ENCODE data around the gene SOX2. TPM values are rescaled to one million over a fixed set of nuclear protein-coding genes. Genes with fewer than 3 reads are reported as not detected.

Gene SOX2
- total RNA-seq, 1 donor from 2014 or later = 1.4 TPM

DNA sequence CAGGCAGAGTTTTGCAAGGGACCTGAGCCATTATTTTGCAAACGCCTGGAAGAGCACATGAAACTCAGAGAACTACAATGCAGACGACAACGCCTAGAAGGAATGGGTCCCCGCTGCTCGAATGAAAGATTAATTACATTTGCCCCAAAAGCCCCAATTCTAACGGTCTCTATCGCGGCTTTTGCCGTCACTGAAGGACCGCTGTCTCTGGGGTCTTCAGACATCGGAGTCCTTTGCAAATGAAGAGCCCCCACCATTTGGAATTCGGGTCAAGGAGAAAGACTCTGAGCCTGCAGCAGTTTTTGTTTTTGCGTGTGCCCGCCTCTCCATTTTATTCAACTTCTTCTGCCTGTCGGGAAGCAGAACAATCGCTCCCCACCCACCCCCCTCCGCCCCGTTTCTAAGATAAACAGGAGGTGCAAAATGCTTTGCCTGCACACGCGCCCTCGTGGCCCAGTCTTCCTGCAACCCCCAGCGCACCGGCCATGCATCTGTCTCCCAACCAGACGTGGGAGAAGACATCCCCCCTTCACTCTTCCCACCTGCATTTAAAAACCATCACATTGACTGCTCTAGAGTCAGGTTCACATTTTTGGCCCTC lies 13.5 kb downstream of the SOX2 start:
- peak overlapping the region; percentile 87 for H3K4me3 Mint-ChIP-seq (ENCODE audit: unreplicated experiment)
- H3K36me3 Mint-ChIP-seq (ENCODE audit: low read depth, unreplicated experiment) = peaks cover 3% of the 10 kb centered on the region
- H3K9me3 Mint-ChIP-seq (ENCODE audit: unreplicated experiment) = no peaks in the 10 kb centered on the region
- H3K27me3 Mint-ChIP-seq (ENCODE audit: unreplicated experiment) = peaks cover 33% of the 10 kb centered on the region
- peaks cover 24% of the 10 kb centered on the region for H3K4me1 Mint-ChIP-seq (ENCODE audit: unreplicated experiment)
- TF ChIP-seq, protein P1, sequence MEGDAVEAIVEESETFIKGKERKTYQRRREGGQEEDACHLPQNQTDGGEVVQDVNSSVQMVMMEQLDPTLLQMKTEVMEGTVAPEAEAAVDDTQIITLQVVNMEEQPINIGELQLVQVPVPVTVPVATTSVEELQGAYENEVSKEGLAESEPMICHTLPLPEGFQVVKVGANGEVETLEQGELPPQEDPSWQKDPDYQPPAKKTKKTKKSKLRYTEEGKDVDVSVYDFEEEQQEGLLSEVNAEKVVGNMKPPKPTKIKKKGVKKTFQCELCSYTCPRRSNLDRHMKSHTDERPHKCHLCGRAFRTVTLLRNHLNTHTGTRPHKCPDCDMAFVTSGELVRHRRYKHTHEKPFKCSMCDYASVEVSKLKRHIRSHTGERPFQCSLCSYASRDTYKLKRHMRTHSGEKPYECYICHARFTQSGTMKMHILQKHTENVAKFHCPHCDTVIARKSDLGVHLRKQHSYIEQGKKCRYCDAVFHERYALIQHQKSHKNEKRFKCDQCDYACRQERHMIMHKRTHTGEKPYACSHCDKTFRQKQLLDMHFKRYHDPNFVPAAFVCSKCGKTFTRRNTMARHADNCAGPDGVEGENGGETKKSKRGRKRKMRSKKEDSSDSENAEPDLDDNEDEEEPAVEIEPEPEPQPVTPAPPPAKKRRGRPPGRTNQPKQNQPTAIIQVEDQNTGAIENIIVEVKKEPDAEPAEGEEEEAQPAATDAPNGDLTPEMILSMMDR (IDR thresholded peaks at IDR 0.05; ENCODE audit: unreplicated experiment) = no peak
- DNase-seq (ENCODE audit: low spot score) = no peak
- H3K27ac Mint-ChIP-seq (ENCODE audit: unreplicated experiment) = no peak overlapping the region

DNA sequence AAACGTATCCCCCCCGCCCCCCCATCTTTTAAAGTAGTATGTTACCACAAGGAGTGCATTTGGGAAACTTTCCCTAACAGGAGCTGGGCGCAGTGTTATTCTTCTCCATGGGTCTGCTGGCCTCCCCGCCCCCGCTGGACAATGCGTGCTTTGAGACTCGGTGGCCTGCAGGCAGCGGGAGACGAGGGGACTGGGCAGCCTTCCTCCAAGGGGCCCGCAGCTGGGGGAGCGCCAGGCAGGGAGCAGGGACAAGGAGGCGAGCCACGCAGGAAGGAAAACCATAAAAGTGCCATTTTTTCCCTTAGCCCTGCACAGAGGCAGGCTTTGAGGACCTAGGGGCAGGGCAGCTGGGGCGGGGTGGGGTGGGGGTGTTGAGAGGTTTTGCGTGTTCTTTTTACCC lies 14.1 kb downstream of the SOX2 start:
- H3K4me3 Mint-ChIP-seq (ENCODE audit: unreplicated experiment) = no peak overlapping the region
- no peak for DNase-seq (ENCODE audit: low spot score)

DNA sequence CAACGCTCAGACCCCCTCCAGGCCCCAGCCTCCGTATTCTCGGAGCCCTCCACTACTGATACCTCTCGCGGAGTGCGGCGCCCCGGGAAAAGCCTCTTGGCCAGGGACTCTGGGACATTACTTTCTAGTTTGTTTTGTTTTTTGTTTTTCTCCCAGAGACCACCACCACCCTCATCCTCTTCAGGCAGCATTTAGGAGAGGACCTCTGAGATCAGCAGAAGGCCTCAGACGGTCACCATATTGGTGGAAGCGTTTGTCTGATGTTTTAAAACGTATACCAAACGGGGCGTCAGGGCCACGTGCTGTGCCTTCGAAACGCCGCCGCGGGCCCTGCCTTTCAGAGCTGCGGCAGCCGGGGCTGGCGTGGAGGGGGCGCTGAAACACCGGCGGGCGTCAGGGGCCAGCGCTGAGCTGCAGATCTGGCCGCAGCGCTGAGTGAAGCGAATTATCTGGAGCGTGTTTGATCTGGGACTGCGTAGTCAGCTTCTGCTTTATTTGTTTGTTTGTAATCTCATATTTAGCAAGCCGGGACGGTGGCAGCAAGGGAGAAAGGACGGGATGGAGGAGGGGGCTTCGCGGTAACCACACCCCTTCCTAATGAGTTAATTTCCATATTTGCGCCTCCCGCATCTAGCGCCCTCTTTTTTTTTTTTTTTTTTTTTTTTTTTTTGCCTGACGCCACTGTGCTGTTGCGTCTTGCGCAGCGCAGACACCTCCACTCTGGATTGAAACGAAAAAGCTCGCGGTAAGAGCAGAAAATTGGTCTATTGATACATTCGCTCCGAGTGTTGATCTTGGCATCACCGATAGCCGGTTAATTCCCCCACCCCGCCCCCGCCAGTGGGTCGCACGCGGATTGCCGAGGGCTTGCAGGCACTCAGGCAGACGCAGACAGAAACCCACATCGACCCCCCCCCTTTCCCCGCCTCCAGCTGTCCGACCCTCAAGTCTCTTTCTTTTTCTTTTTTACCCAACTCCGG lies 14.9 kb downstream of the SOX2 start:
- Mint-ChIP-seq H3K36me3 (ENCODE audit: low read depth, unreplicated experiment) (peaks cover 3% of the 10 kb centered on the region), H3K27ac (ENCODE audit: unreplicated experiment) (peak overlapping the region; percentile 72), H3K4me3 (ENCODE audit: unreplicated experiment) (peak overlapping the region; percentile 85), H3K9me3 (ENCODE audit: unreplicated experiment) (no peaks in the 10 kb centered on the region), H3K27me3 (ENCODE audit: unreplicated experiment) (peaks cover 33% of the 10 kb centered on the region), H3K4me1 (ENCODE audit: unreplicated experiment) (peaks cover 24% of the 10 kb centered on the region)
- TF ChIP-seq, protein P1 (IDR thresholded peaks at IDR 0.05; ENCODE audit: unreplicated experiment) = no peak
- DNase-seq (ENCODE audit: low spot score) = peak; percentile 69

More for the DNA sequence above, 14.1 kb downstream of the SOX2 start:
- peaks cover 33% of the 10 kb centered on the region for H3K27me3 Mint-ChIP-seq (ENCODE audit: unreplicated experiment)
- TF ChIP-seq, protein P1 (IDR thresholded peaks at IDR 0.05; ENCODE audit: unreplicated experiment) = no peak
- no peak overlapping the region for H3K27ac Mint-ChIP-seq (ENCODE audit: unreplicated experiment)
- H3K36me3 Mint-ChIP-seq (ENCODE audit: low read depth, unreplicated experiment) = peaks cover 3% of the 10 kb centered on the region
- H3K4me1 Mint-ChIP-seq (ENCODE audit: unreplicated experiment) = peaks cover 24% of the 10 kb centered on the region
- H3K9me3 Mint-ChIP-seq (ENCODE audit: unreplicated experiment) = no peaks in the 10 kb centered on the region

DNA sequence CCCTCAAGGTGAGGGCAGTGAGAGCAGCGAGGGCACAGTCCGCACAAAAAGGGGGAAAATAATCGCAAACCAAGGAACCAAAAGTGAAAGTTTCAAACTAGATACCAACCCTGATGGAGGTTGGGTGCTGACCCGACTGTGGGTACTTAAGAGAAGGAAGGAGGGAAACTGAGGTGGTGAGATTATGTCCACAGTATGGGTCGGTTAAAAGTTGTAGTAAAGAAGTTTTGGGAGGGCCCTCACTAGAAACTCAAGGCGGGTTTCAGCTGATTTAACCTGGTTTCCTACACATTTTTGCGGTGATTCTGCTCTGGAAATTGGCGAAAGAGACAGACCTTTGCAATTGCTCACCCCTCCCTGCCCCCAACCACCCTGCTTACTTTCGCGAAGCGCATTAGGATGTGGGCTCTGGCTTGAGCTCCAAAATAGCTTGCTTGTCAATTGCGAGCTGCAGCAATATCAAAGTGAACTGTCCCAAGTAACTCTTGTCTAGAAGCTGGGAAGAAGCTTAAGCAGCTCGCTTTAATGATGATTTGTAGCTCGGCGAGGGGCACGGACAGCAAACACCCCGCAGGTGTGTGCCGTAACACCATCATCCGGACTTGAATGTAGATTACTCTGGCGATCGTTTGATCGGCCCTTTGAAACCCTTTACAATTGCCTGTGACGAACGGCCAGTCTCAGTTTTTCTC lies 15.8 kb downstream of the SOX2 start:
- peaks cover 24% of the 10 kb centered on the region for H3K4me1 Mint-ChIP-seq (ENCODE audit: unreplicated experiment)
- H3K27me3 Mint-ChIP-seq (ENCODE audit: unreplicated experiment) = peaks cover 28% of the 10 kb centered on the region
- H3K9me3 Mint-ChIP-seq (ENCODE audit: unreplicated experiment) = no peaks in the 10 kb centered on the region

More for the DNA sequence above, 15.8 kb downstream of the SOX2 start:
- TF ChIP-seq, protein P1 (IDR thresholded peaks at IDR 0.05; ENCODE audit: unreplicated experiment) = no peak
- Mint-ChIP-seq H3K27ac (ENCODE audit: unreplicated experiment) (no peak overlapping the region), H3K36me3 (ENCODE audit: low read depth, unreplicated experiment) (peaks cover 3% of the 10 kb centered on the region), H3K4me3 (ENCODE audit: unreplicated experiment) (peak overlapping the region; percentile 83)
- DNase-seq (ENCODE audit: low spot score) = no peak
